Measurements from ENCODE around the gene KLHL3.

The KLHL3 gene

GRCh38 chr5:137760719-137761516 is 25.0 kb upstream of the KLHL3 start:
- TF ChIP-seq CTCF (IDR thresholded peaks at IDR 0.05; ENCODE audit: low read depth, low read length), result no peak
- peak in 1 of 2 donors; percentile 31 for DNase-seq (ENCODE audit: low read depth in 2 of 2)
- H3K4me3 ChIP-seq (replicated peaks in 1 of 2; ENCODE audit: low read depth in 2 of 2, low read length in 2 of 2), result no peak overlapping the region

GRCh38 chr5:137760294-137760693 is 24.4 kb upstream of the KLHL3 start:
- no peak for TF ChIP-seq CTCF (IDR thresholded peaks at IDR 0.05; ENCODE audit: low read depth, low read length)
- no peak overlapping the region for H3K4me3 ChIP-seq (replicated peaks in 1 of 2; ENCODE audit: low read depth in 2 of 2, low read length in 2 of 2)
- DNase-seq (ENCODE audit: low read depth in 2 of 2), result no peak

GRCh38 chr5:137758715-137759306 is 22.9 kb upstream of the KLHL3 start:
- peak in 1 of 2 donors; percentile 48 for DNase-seq (ENCODE audit: low read depth in 2 of 2)
- TF ChIP-seq CTCF (IDR thresholded peaks at IDR 0.05; ENCODE audit: low read depth, low read length), result no peak
- no peak overlapping the region for H3K4me3 ChIP-seq (replicated peaks in 1 of 2; ENCODE audit: low read depth in 2 of 2, low read length in 2 of 2)

GRCh38 chr5:137758121-137758520 is 22.2 kb upstream of the KLHL3 start:
- DNase-seq (ENCODE audit: low read depth in 2 of 2), result no peak

GRCh38 chr5:137757634-137758033 is 21.7 kb upstream of the KLHL3 start:
- H3K4me3 ChIP-seq (replicated peaks in 1 of 2; ENCODE audit: low read depth in 2 of 2, low read length in 2 of 2), result no peak overlapping the region
- no peak for DNase-seq (ENCODE audit: low read depth in 2 of 2)
- no peak for TF ChIP-seq CTCF (IDR thresholded peaks at IDR 0.05; ENCODE audit: low read depth, low read length)

More at GRCh38 chr5:137758121-137758520, 22.2 kb upstream of the KLHL3 start:
- TF ChIP-seq CTCF (IDR thresholded peaks at IDR 0.05; ENCODE audit: low read depth, low read length), result no peak
- H3K4me3 ChIP-seq (replicated peaks in 1 of 2; ENCODE audit: low read depth in 2 of 2, low read length in 2 of 2), result no peak overlapping the region

GRCh38 chr5:137754961-137755762 is 19.3 kb upstream of the KLHL3 start:
- peak overlapping the region; percentile 95 to 97 for H3K4me3 ChIP-seq (replicated peaks in 1 of 2; ENCODE audit: low read depth in 2 of 2, low read length in 2 of 2)
- TF ChIP-seq CTCF (IDR thresholded peaks at IDR 0.05; ENCODE audit: low read depth, low read length), result no peak
- DNase-seq (ENCODE audit: low read depth in 2 of 2), result no peak

Data from cardiac fibroblast (primary cell).